ENCODE results near the gene NR1I3. TPM values are rescaled to one million over a fixed set of nuclear protein-coding genes. Genes with fewer than 3 reads are reported as not detected.
A peak's percentile ranks its signal among the peaks of the same experiment; 100 is the strongest.

The NR1I3 gene
- total and polyA plus RNA-seq, 2 donors (not counting 1 experiment from before 2014, with no cell fraction given) = not detected

DNA sequence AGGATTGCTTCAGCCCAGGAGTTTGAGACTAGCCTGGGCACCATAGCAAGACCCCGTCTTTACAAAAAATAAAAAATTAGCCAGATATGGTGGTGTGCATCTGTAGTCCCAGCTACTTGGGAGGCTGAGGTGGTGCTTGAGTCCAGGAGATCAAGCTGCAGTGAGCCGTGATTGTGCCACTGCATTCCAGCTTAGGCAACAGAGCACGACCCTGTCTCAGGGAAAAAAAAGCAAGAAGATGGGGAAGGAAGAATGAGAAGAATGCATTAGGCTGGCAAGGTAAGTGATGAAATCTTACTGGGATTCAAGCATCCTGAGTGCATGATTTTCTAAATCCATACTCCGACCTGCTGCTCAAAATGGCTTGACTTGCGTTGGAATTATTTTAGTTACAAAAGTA lies 27.3 kb upstream of the NR1I3 start:
- Mint-ChIP-seq H3K27me3 (peaks cover 23% of the 10 kb centered on the region), H3K4me3 (no peak overlapping the region), H3K27ac (no peak overlapping the region), H3K4me1 (peaks cover 26% of the 10 kb centered on the region), H3K9me3 (ENCODE audit: insufficient read depth) (no peaks in the 10 kb centered on the region)
- Histone ChIP-seq H4K20me1 (ENCODE audit: control insufficient read depth, insufficient read depth, low read length, poor library complexity, severe bottlenecking) (no peaks in the 10 kb centered on the region), H3K9me3 (ENCODE audit: control extremely low read depth in 1 of 3, control insufficient read depth in 2 of 3, insufficient read depth in 1 of 3, low read length in 2 of 3) (no peaks in the 10 kb centered on the region), H3K9ac (ENCODE audit: low read length) (no peak overlapping the region), H3K27me3 (replicated peaks in 1 of 4; ENCODE audit: control extremely low read depth in 1 of 4, control insufficient read depth in 3 of 4, insufficient read depth in 4 of 4, low read length in 3 of 4) (peaks cover 0 to 24% (median 11%) of the 10 kb centered on the region in 4 experiments), H2AFZ (ENCODE audit: insufficient read depth, low read depth, low read length, poor library complexity, severe bottlenecking) (no peak overlapping the region), H3K79me2 (ENCODE audit: control insufficient read depth, insufficient read depth, low read length) (no peaks in the 10 kb centered on the region), H3K4me1 (ENCODE audit: control insufficient read depth in 2 of 2, insufficient read depth in 2 of 2, low read length in 2 of 2) (peaks cover 8 to 15% of the 10 kb centered on the region in 2 donors), H3K27ac (ENCODE audit: low read length in 2 of 2) (no peak overlapping the region), H3K4me3 (ENCODE audit: control extremely low read depth in 1 of 5, extremely low read depth in 1 of 5, insufficient read depth in 1 of 5, low read depth in 2 of 5, low read length in 4 of 5) (no peak overlapping the region), H3K36me3 (replicated peaks in 1 of 2; ENCODE audit: control extremely low read depth in 1 of 2, control insufficient read depth in 1 of 2, extremely low read depth in 1 of 2, insufficient read depth in 2 of 2, low read length in 1 of 2) (no peaks in the 10 kb centered on the region), H3K4me2 (replicated peaks; ENCODE audit: low read depth, low read length, poor library complexity, severe bottlenecking) (no peak overlapping the region)
- CTCF ChIA-PET = no interaction called here
- no peak for DNase-seq
- intact Hi-C loops (cut with micrococcal nuclease) = no loop called here
- no peak for TF ChIP-seq EZH2 (IDR thresholded peaks at IDR 0.05; ENCODE audit: borderline replicate concordance, insufficient read depth, low read depth, low read length, poor library complexity, severe bottlenecking)
- TF ChIP-seq, protein P1, sequence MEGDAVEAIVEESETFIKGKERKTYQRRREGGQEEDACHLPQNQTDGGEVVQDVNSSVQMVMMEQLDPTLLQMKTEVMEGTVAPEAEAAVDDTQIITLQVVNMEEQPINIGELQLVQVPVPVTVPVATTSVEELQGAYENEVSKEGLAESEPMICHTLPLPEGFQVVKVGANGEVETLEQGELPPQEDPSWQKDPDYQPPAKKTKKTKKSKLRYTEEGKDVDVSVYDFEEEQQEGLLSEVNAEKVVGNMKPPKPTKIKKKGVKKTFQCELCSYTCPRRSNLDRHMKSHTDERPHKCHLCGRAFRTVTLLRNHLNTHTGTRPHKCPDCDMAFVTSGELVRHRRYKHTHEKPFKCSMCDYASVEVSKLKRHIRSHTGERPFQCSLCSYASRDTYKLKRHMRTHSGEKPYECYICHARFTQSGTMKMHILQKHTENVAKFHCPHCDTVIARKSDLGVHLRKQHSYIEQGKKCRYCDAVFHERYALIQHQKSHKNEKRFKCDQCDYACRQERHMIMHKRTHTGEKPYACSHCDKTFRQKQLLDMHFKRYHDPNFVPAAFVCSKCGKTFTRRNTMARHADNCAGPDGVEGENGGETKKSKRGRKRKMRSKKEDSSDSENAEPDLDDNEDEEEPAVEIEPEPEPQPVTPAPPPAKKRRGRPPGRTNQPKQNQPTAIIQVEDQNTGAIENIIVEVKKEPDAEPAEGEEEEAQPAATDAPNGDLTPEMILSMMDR (IDR thresholded peaks at IDR 0.05) = no peak
- WGBS (ENCODE audit: insufficient coverage) = 97% methylated on average over 3 of the region's 5 CpGs
- no peak for ATAC-seq (ENCODE audit: low read depth)
- POLR2A ChIA-PET = interaction anchor here (0.6 kb wide), 1 partner anchor 156 kb away, joined by 4 read pairs; no protein-coding TSS in a partner anchor

DNA sequence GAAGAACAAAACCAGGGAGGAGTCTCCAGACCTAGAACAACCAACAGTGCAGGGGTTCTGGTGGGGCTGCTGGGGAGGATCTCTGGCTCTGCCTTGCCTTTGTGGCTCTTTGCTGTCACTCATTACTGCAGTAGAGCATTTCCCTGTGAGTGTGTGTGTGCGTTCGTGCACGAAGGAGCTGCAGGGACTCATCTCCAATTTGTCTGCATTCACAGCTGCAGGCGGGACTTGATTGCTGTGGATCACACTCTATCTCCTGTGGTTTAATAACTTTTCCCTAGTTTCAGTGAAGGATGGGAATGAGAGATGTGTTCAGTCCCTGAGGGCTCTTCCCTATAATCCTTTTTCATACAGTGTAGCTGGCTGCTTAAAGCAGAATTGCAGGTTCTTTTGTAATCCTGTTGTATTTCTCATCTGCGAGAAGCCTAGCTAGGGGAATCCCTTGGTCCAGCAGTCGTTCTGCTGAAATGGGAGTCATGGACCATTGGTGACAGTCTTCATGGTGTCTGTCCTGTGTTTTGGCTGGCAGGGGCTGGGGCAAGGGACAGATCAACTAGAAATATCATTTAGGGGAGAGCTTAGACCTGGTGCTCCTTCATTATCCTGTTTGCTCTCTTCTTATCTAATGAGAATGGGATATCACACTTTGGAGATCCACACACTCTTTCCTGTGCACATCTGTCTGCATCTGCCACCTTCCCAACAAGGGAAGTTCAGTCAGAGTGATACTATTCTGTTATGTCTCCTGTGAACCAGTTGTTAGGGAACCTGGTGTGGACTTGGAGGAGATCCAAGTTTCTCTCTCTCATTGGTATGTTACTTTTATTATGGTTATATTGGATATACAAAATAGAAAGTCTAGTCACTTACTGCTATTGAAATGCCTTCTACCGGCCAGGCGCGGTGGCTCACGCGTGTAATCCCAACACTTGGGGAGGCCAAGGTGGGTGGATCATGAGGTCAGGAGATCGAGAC lies 23.5 kb upstream of the NR1I3 start:
- no peak overlapping the region for H3K4me2 ChIP-seq (replicated peaks; ENCODE audit: low read depth, low read length, poor library complexity, severe bottlenecking)
- no peak overlapping the region for H3K27ac Mint-ChIP-seq

More for the DNA sequence above, 23.5 kb upstream of the NR1I3 start:
- Histone ChIP-seq H3K36me3 (replicated peaks in 1 of 2; ENCODE audit: control extremely low read depth in 1 of 2, control insufficient read depth in 1 of 2, extremely low read depth in 1 of 2, insufficient read depth in 2 of 2, low read length in 1 of 2) (no peaks in the 10 kb centered on the region), H3K4me3 (ENCODE audit: control extremely low read depth in 1 of 5, extremely low read depth in 1 of 5, insufficient read depth in 1 of 5, low read depth in 2 of 5, low read length in 4 of 5) (no peak overlapping the region), H3K9me3 (ENCODE audit: control extremely low read depth in 1 of 3, control insufficient read depth in 2 of 3, insufficient read depth in 1 of 3, low read length in 2 of 3) (peaks cover 0 to 26% (median 15%) of the 10 kb centered on the region in 3 donors), H3K79me2 (ENCODE audit: control insufficient read depth, insufficient read depth, low read length) (no peaks in the 10 kb centered on the region), H3K4me1 (ENCODE audit: control insufficient read depth in 2 of 2, insufficient read depth in 2 of 2, low read length in 2 of 2) (peaks cover 18 to 22% of the 10 kb centered on the region in 2 donors), H2AFZ (ENCODE audit: insufficient read depth, low read depth, low read length, poor library complexity, severe bottlenecking) (no peak overlapping the region), H4K20me1 (ENCODE audit: control insufficient read depth, insufficient read depth, low read length, poor library complexity, severe bottlenecking) (no peaks in the 10 kb centered on the region), H3K27me3 (replicated peaks in 1 of 4; ENCODE audit: control extremely low read depth in 1 of 4, control insufficient read depth in 3 of 4, insufficient read depth in 4 of 4, low read length in 3 of 4) (peaks cover 0 to 54% (median 34%) of the 10 kb centered on the region in 4 experiments), H3K9ac (ENCODE audit: low read length) (no peak overlapping the region), H3K27ac (ENCODE audit: low read length in 2 of 2) (no peak overlapping the region)
- ChIA-PET CTCF (interaction anchor here (0.9 kb wide), 1 partner anchor 69 kb away, joined by 3 read pairs; no protein-coding TSS in a partner anchor), POLR2A (no interaction called here)
- Mint-ChIP-seq H3K9me3 (ENCODE audit: insufficient read depth) (peaks cover 9% of the 10 kb centered on the region), H3K4me1 (peaks cover 35% of the 10 kb centered on the region), H3K27me3 (peaks cover 57% of the 10 kb centered on the region), H3K4me3 (peak overlapping the region; percentile 21)
- ATAC-seq (ENCODE audit: low read depth) (peak; percentile 48), DNase-seq (peak; percentile 20)
- intact Hi-C loops (cut with micrococcal nuclease) = no loop called here
- WGBS (ENCODE audit: insufficient coverage) = no CpG with 5 or more reads among the region's 12 CpGs
- TF ChIP-seq, protein P1 (IDR thresholded peaks at IDR 0.05) = no peak
- TF ChIP-seq EZH2 (IDR thresholded peaks at IDR 0.05; ENCODE audit: borderline replicate concordance, insufficient read depth, low read depth, low read length, poor library complexity, severe bottlenecking) = no peak
